GM23338 (cell line): Measurements from ENCODE around the gene DLG2. TPM values are rescaled to one million over a fixed set of nuclear protein-coding genes. Genes with fewer than 3 reads are reported as not detected.

Experiments
- ATAC-seq: fragments of 200-7000 bp; cut with Tn5 transposase; 3 replicates; pipeline ENCODE4 v1.9.1; 2020
- DNase-seq: peaks from one replicate; pipeline ENCODE4 v3.0.0-alpha.2; 2015; ENCODE audit warnings: low spot score
- H2AFZ ChIP-seq: fragments of 200-600 bp; sonication (generic); 2 replicates; pipeline ENCODE4 v1.8.0; 2016; ENCODE audit warnings: antibody characterized with exemption, mild to moderate bottlenecking, moderate library complexity
- H3F3A ChIP-seq: fragments of 200-600 bp; sonication (generic); replicated peaks from 2 replicates; pipeline ENCODE4 v1.8.0; 2017; ENCODE audit warnings: antibody characterized with exemption, mixed run types, low read depth
- H3K27ac ChIP-seq: fragments of 200-600 bp; sonication (generic); 2 replicates; pipeline ENCODE4 v1.6.1; 2016; ENCODE audit warnings: low read depth
- H3K27me3 ChIP-seq: fragments of 200-600 bp; sonication (generic); 2 replicates; pipeline ENCODE4 v1.8.0; 2016; ENCODE audit warnings: mild to moderate bottlenecking, mixed run types, moderate library complexity; ENCODE audit not compliant: insufficient read depth
- H3K36me3 ChIP-seq: fragments of 200-600 bp; sonication (generic); 2 replicates; pipeline ENCODE4 v1.8.0; 2016; ENCODE audit warnings: mild to moderate bottlenecking; ENCODE audit not compliant: insufficient read depth
- H3K4me1 ChIP-seq: fragments of 200-600 bp; sonication (generic); 2 replicates; pipeline ENCODE4 v1.8.0; 2016; ENCODE audit warnings: mild to moderate bottlenecking, moderate library complexity; ENCODE audit not compliant: insufficient read depth
- H3K4me2 ChIP-seq: fragments of 200-600 bp; sonication (generic); 2 replicates; pipeline ENCODE4 v1.7.1; 2017; ENCODE audit warnings: mixed run types
- H3K4me3 ChIP-seq: fragments of 200-600 bp; sonication (generic); 2 replicates; pipeline ENCODE4 v1.6.1; 2016; ENCODE audit warnings: mixed run types
- H3K79me2 ChIP-seq: fragments of 200-600 bp; sonication (generic); replicated peaks from 2 replicates; pipeline ENCODE4 v1.8.0; 2017; ENCODE audit warnings: mild to moderate bottlenecking; ENCODE audit not compliant: insufficient read depth
- H3K9me2 ChIP-seq: fragments of 200-600 bp; sonication (generic); 2 replicates; pipeline ENCODE4 v1.8.0; 2017; ENCODE audit not compliant: insufficient read depth
- H4K20me1 ChIP-seq: fragments of 200-600 bp; sonication (generic); replicated peaks from 2 replicates; pipeline ENCODE4 v1.8.0; 2017; ENCODE audit warnings: mild to moderate bottlenecking; ENCODE audit not compliant: insufficient read depth
- H3K27ac Mint-ChIP-seq: 2 replicates; pipeline ENCODE4 v1.8.0; 2020; ENCODE audit warnings: inconsistent platforms, mild to moderate bottlenecking, moderate library complexity, mixed read lengths
- H3K27me3 Mint-ChIP-seq: 3 replicates; pipeline ENCODE4 v1.8.0; 2022; ENCODE audit warnings: low read depth, mild to moderate bottlenecking, moderate library complexity, mixed read lengths, inconsistent platforms; ENCODE audit not compliant: insufficient read depth, poor library complexity
- H3K36me3 Mint-ChIP-seq: 3 replicates; pipeline ENCODE4 v1.8.0; 2021; ENCODE audit warnings: low read depth, mild to moderate bottlenecking, inconsistent platforms, moderate library complexity, mixed read lengths
- H3K4me1 Mint-ChIP-seq: 3 replicates; pipeline ENCODE4 v1.8.0; 2020; ENCODE audit warnings: mild to moderate bottlenecking, inconsistent platforms, mixed read lengths
- H3K4me3 Mint-ChIP-seq: 3 replicates; pipeline ENCODE4 v1.8.0; 2021; ENCODE audit warnings: moderate library complexity, mild to moderate bottlenecking, inconsistent platforms, mixed read lengths
- H3K9me3 Mint-ChIP-seq: 3 replicates; pipeline ENCODE4 v1.8.0; 2020; ENCODE audit warnings: moderate library complexity, mild to moderate bottlenecking, inconsistent platforms, mixed read lengths
- CREB1 ChIP-seq: fragments of 250-450 bp; sonication (Bioruptor Pico); IDR thresholded peaks from 2 replicates; pipeline ENCODE4 v1.5.0; 2020; ENCODE audit warnings: low read depth, mild to moderate bottlenecking, moderate library complexity
- CTCF ChIP-seq, 2 experiments: fragments of 200-600 bp in 1 of 2; sonication (generic) in 1 of 2; conservative IDR thresholded peaks; 2 replicates each; pipeline versions ENCODE4 v1.5.1 to v1.6.1; 2016 to 2017; ENCODE audit warnings: antibody characterized with exemption in 2 of 2, low read depth in 2 of 2, mild to moderate bottlenecking in 2 of 2, moderate library complexity in 1 of 2
- EZH2 ChIP-seq: fragments of 200-600 bp; sonication (generic); IDR thresholded peaks from one replicate; pipeline ENCODE4 v1.8.0; 2017; ENCODE audit warnings: antibody characterized with exemption, mild to moderate bottlenecking, low read depth; ENCODE audit not compliant: unreplicated experiment
- EZH2phosphoT487 ChIP-seq: fragments of 200-600 bp; sonication (generic); IDR thresholded peaks from one replicate; pipeline ENCODE4 v1.8.1; 2018; ENCODE audit warnings: antibody characterized with exemption; ENCODE audit not compliant: unreplicated experiment
- JUNB ChIP-seq: IDR thresholded peaks from one replicate; pipeline ENCODE4 v1.6.1; 2016; ENCODE audit warnings: antibody characterized with exemption; ENCODE audit not compliant: unreplicated experiment
- POLR2AphosphoS5 ChIP-seq: IDR thresholded peaks from 2 replicates; pipeline ENCODE4 v1.6.1; 2016; ENCODE audit warnings: antibody characterized with exemption, low read depth
- REST ChIP-seq: IDR thresholded peaks from one replicate; pipeline ENCODE4 v1.6.1; 2018; ENCODE audit warnings: antibody characterized with exemption; ENCODE audit not compliant: unreplicated experiment
- STAT1 ChIP-seq: IDR thresholded peaks from one replicate; pipeline ENCODE4 v1.6.1; 2016; ENCODE audit warnings: antibody characterized with exemption; ENCODE audit not compliant: unreplicated experiment
- ZNF331 ChIP-seq: fragments of 250-450 bp; sonication (Bioruptor Pico); IDR thresholded peaks from 2 replicates; pipeline ENCODE4 v1.5.0; 2020; ENCODE audit warnings: low read depth, mild to moderate bottlenecking, moderate library complexity
- ZNF462 ChIP-seq: fragments of 250-450 bp; sonication (Bioruptor Pico); IDR thresholded peaks from 2 replicates; pipeline ENCODE4 v1.5.0; 2020; ENCODE audit warnings: mild to moderate bottlenecking, moderate library complexity
- polyA plus RNA-seq: library from polyadenylated mRNA; unstranded; fragments of >200 nt; fragmentation: Nextera tagmentation; extraction: Ambion mirVana; gene quantifications from 2 replicates; pipeline ENCODE4 v1.2.1, GENCODE V29; 2016
- total RNA-seq: library from RNA; depleted of rRNA; stranded (reverse); fragments of >200 nt; shearing (Covaris generic); gene quantifications from 2 replicates; pipeline ENCODE4 v1.2.3, GENCODE V29; 2014

Gene DLG2
- total and polyA plus RNA-seq, 2 experiments from 2014 or later = 19.8 to 21.5 TPM

GRCh38 chr11:83945976-83946375 is 1681.2 kb downstream of the DLG2 start:
- Histone ChIP-seq H3K27me3 (no peaks in the 10 kb centered on the region), H3F3A (no peaks in the 10 kb centered on the region), H3K79me2 (no peaks in the 10 kb centered on the region), H3K27ac (no peak overlapping the region), H3K9me2 (no peaks in the 10 kb centered on the region), H4K20me1 (no peaks in the 10 kb centered on the region), H3K4me2 (no peak overlapping the region), H3K36me3 (no peaks in the 10 kb centered on the region), H3K4me3 (no peak overlapping the region), H3K4me1 (0 out of 2 replicates have a peak, but pooled peaks cover 5% of the 10 kb centered on the region), H2AFZ (no peak overlapping the region)
- DNase-seq (no peak), ATAC-seq (no peak)
- no peaks in the 10 kb centered on the region; the same call in 2 of the 3 replicates for H3K36me3 Mint-ChIP-seq
- H3K9me3 Mint-ChIP-seq = peaks cover 4% of the 10 kb centered on the region; the same call in 1 of the 3 replicates
- TF ChIP-seq EZH2phosphoT487 (no peak), REST (no peak), ZNF331 (CRISPR knock-in tag) (no peak), JUNB (no peak), STAT1 (no peak), POLR2AphosphoS5 (no peak)
- H3K27ac Mint-ChIP-seq = peak overlapping the region; percentile 57; the same call in 1 of the 2 replicates
- peaks cover 15% of the 10 kb centered on the region; the same call in 2 of the 3 replicates for H3K4me1 Mint-ChIP-seq
- peaks cover 2% of the 10 kb centered on the region for H3K27me3 Mint-ChIP-seq
- no peak overlapping the region for H3K4me3 Mint-ChIP-seq

GRCh38 chr11:83941050-83941449 is 1686.1 kb downstream of the DLG2 start:
- H3K27ac Mint-ChIP-seq = no peak overlapping the region
- no peak for ATAC-seq
- TF ChIP-seq ZNF331 (CRISPR knock-in tag) = no peak
- TF ChIP-seq ZNF462 = no peak
- TF ChIP-seq JUNB = no peak
- TF ChIP-seq POLR2AphosphoS5 = no peak
- TF ChIP-seq CREB1 (CRISPR knock-in tag) = no peak
- TF ChIP-seq EZH2 = no peak
- no peak for TF ChIP-seq EZH2phosphoT487
- no peak for TF ChIP-seq STAT1
- no peak for TF ChIP-seq CTCF (conservative IDR thresholded peaks at IDR 0.05; ENCODE audit: low read depth in 2 of 2)

More at GRCh38 chr11:83941050-83941449, 1686.1 kb downstream of the DLG2 start:
- Histone ChIP-seq H3K4me3 (no peak overlapping the region), H3K4me1 (peaks cover 11% of the 10 kb centered on the region), H3K4me2 (no peak overlapping the region), H4K20me1 (no peaks in the 10 kb centered on the region), H3K36me3 (no peaks in the 10 kb centered on the region), H3K9me2 (no peaks in the 10 kb centered on the region), H3K27ac (no peak overlapping the region), H3K27me3 (no peaks in the 10 kb centered on the region), H3K79me2 (no peaks in the 10 kb centered on the region), H3F3A (no peaks in the 10 kb centered on the region), H2AFZ (no peak overlapping the region)
- DNase-seq = no peak
- Mint-ChIP-seq H3K27me3 (peaks cover 2% of the 10 kb centered on the region), H3K4me3 (no peak overlapping the region), H3K9me3 (peaks cover 4% of the 10 kb centered on the region; the same call in 1 of the 3 replicates), H3K4me1 (peaks cover 10% of the 10 kb centered on the region; the same call in 2 of the 3 replicates), H3K36me3 (no peaks in the 10 kb centered on the region; the same call in 2 of the 3 replicates)
